NB4 (cell line): ENCODE measurements around the gene SPIN2A.

Source experiments
- CTCF ChIP-seq: IDR thresholded peaks from one replicate; pipeline ENCODE4 v1.5.1; 2012; ENCODE audit warnings: low read depth, low read length
- POLR2A ChIP-seq: IDR thresholded peaks from 2 replicates; pipeline ENCODE4 v1.6.1; 2011; ENCODE audit warnings: mild to moderate bottlenecking; ENCODE audit not compliant: insufficient read length; ENCODE audit errors: extremely low read depth

- no peak for TF ChIP-seq CTCF
- TF ChIP-seq POLR2A, result no peak
Observed at GRCh38 chrX:57103489-57103888, 33.7 kb downstream of the SPIN2A start.
